Measurements from ENCODE around the gene LRBA.

DNA sequence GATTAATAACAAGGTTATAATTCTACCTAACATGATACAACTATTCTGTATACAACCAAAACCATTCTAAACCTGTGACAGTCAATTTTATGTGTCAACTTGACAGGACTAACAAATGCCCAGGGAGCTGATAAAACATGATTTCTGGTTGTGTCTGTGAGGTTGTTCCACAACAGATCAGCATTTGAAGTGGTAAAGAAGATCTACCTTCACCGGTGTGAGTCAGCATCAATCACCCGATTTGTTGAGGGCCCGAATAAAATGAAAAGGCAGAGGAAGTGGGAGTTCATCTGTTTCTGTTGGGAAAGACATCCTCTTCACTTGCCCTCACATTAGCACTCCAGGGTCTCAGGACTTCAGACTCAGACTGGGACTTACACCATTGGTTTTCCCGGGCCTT, 245.2 kb downstream of the LRBA start:
- TF ChIP-seq POLR2AphosphoS5 (IDR thresholded peaks at IDR 0.05; ENCODE audit: low read depth, low read length), result no peak
- TF ChIP-seq POLR2A (IDR thresholded peaks at IDR 0.05; ENCODE audit: low read depth, low read length), result no peak
- TF ChIP-seq TAF1 (IDR thresholded peaks at IDR 0.05; ENCODE audit: borderline replicate concordance, low read depth, low read length), result no peak

All from GM12892 (cell line).